Measurements from ENCODE around the gene VCP.

VCP gene

DNA sequence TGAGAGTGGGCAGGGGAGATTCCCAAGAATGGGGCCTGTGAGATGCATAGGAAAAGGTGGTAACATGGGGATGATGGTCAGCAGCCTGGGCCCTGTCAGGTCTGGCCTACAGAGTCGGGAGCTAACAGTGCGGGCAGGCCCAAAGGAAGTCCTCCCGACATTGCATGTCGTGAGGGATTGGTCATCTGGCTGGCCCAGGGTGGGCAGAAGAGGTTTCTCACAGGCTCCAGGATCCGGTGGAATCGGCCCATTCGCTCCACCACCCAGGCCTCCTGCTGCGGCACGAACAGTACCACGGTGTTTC lies 30.0 kb upstream of the VCP start:
- no peak for DNase-seq (ENCODE audit: insufficient read length)
- TF ChIP-seq POLR2A (IDR thresholded peaks at IDR 0.05; ENCODE audit: low read depth, low read length): no peak
- FAIRE-seq: no peak

DNA sequence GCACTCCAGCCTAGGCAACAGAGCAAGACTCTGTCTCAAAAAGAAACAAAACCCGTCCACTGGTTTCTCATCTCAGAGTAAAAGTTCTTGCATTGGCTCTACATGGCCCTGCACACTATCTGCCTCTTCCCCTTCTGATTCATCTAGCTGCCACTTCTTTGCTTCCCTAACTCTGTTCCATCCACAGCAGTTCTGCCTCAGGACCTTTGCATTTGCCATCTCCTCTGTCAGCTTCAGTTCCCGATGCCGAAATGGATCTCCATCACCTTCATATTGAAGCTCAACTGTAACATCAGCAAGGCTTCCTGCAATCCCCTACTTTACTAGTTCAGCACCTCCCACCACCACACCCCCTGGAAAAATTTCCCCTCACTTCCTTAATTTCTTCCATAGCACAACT lies 25.1 kb upstream of the VCP start:
- FAIRE-seq: no peak
- DNase-seq (ENCODE audit: insufficient read length): no peak
- TF ChIP-seq POLR2A (IDR thresholded peaks at IDR 0.05; ENCODE audit: low read depth, low read length): no peak
- TF ChIP-seq POLR2AphosphoS5 (IDR thresholded peaks at IDR 0.05; ENCODE audit: low read depth, low read length): no peak
- TF ChIP-seq TAF1 (IDR thresholded peaks at IDR 0.05; ENCODE audit: borderline replicate concordance, low read depth, low read length): no peak

GRCh38 chr9:35096035-35096849 lies 23.8 kb upstream of the VCP start, which contains the start of gene PIGO:
Gene PIGO, minus strand, starts transcription at chr9:35096591. Its CDS starts 1,026 bp downstream, at chr9:35095565.
- DNase-seq (ENCODE audit: insufficient read length) (peak; percentile 89), FAIRE-seq (peak; percentile 97)
- peak; percentile 94 for TF ChIP-seq POLR2AphosphoS5 (IDR thresholded peaks at IDR 0.05; ENCODE audit: low read depth, low read length)
- TF ChIP-seq TAF1 (IDR thresholded peaks at IDR 0.05; ENCODE audit: borderline replicate concordance, low read depth, low read length): no peak
- TF ChIP-seq POLR2A (IDR thresholded peaks at IDR 0.05; ENCODE audit: low read depth, low read length): peak; percentile 91

DNA sequence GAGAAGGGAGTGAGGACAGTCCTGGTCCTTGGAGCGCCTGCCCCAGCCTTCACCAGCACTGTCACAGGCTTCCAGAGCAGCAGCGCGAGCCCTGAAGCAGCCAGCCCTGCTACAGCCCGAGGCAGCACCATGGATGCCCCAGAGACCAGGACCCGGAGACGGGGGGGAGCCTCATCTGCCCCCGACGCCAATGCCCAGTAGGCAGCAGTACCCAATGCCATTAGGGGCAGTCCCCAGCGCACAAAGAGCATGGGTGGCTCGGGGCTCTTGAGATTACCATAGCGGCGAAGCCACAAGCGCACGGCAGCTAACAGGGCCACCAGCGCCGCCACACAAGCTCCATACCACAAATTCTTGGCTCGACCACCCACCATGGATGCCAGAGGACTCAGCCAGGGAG lies 19.1 kb upstream of the VCP start:
- no peak for TF ChIP-seq TAF1 (IDR thresholded peaks at IDR 0.05; ENCODE audit: borderline replicate concordance, low read depth, low read length)
- TF ChIP-seq POLR2AphosphoS5 (IDR thresholded peaks at IDR 0.05; ENCODE audit: low read depth, low read length): no peak
- TF ChIP-seq POLR2A (IDR thresholded peaks at IDR 0.05; ENCODE audit: low read depth, low read length): no peak
- DNase-seq (ENCODE audit: insufficient read length): no peak
- no peak for FAIRE-seq

- FAIRE-seq: no peak
Measured at GRCh38 chr9:35089434-35089833, 17.0 kb upstream of the VCP start.

GRCh38 chr9:35085078-35085477 lies 12.7 kb upstream of the VCP start:
- DNase-seq (ENCODE audit: insufficient read length): no peak
- TF ChIP-seq TAF1 (IDR thresholded peaks at IDR 0.05; ENCODE audit: borderline replicate concordance, low read depth, low read length) (no peak), POLR2A (IDR thresholded peaks at IDR 0.05; ENCODE audit: low read depth, low read length) (no peak), POLR2AphosphoS5 (IDR thresholded peaks at IDR 0.05; ENCODE audit: low read depth, low read length) (no peak)
- no peak for FAIRE-seq

More at GRCh38 chr9:35089434-35089833, 17.0 kb upstream of the VCP start:
- no peak for TF ChIP-seq POLR2AphosphoS5 (IDR thresholded peaks at IDR 0.05; ENCODE audit: low read depth, low read length)
- TF ChIP-seq TAF1 (IDR thresholded peaks at IDR 0.05; ENCODE audit: borderline replicate concordance, low read depth, low read length): no peak
- TF ChIP-seq POLR2A (IDR thresholded peaks at IDR 0.05; ENCODE audit: low read depth, low read length): no peak
- DNase-seq (ENCODE audit: insufficient read length): no peak

- TF ChIP-seq TAF1 (IDR thresholded peaks at IDR 0.05; ENCODE audit: borderline replicate concordance, low read depth, low read length) (peak; percentile 45; the same call in 1 of the 2 replicates), POLR2AphosphoS5 (IDR thresholded peaks at IDR 0.05; ENCODE audit: low read depth, low read length) (peak; percentile 81; the same call in 1 of the 2 replicates), POLR2A (IDR thresholded peaks at IDR 0.05; ENCODE audit: low read depth, low read length) (peak; percentile 78)
- peak; percentile 94 for DNase-seq (ENCODE audit: insufficient read length)
- peak; percentile 99 for FAIRE-seq
Measured at GRCh38 chr9:35079426-35080341, 7.3 kb upstream of the VCP start, which contains the start of gene FANCG. Gene FANCG, minus strand, starts transcription at chr9:35079942. Its CDS starts 418 bp downstream, at chr9:35079524.

- FAIRE-seq (peak; percentile 42), DNase-seq (ENCODE audit: insufficient read length) (no peak)
- TF ChIP-seq TAF1 (IDR thresholded peaks at IDR 0.05; ENCODE audit: borderline replicate concordance, low read depth, low read length): no peak
- no peak for TF ChIP-seq POLR2A (IDR thresholded peaks at IDR 0.05; ENCODE audit: low read depth, low read length)
- no peak for TF ChIP-seq POLR2AphosphoS5 (IDR thresholded peaks at IDR 0.05; ENCODE audit: low read depth, low read length)
Measured at GRCh38 chr9:35079041-35079425, 6.6 kb upstream of the VCP start.

GRCh38 chr9:35078066-35078465 lies 5.6 kb upstream of the VCP start:
- TF ChIP-seq TAF1 (IDR thresholded peaks at IDR 0.05; ENCODE audit: borderline replicate concordance, low read depth, low read length) (no peak), POLR2A (IDR thresholded peaks at IDR 0.05; ENCODE audit: low read depth, low read length) (no peak), POLR2AphosphoS5 (IDR thresholded peaks at IDR 0.05; ENCODE audit: low read depth, low read length) (no peak)
- DNase-seq (ENCODE audit: insufficient read length): no peak
- FAIRE-seq: no peak

DNA sequence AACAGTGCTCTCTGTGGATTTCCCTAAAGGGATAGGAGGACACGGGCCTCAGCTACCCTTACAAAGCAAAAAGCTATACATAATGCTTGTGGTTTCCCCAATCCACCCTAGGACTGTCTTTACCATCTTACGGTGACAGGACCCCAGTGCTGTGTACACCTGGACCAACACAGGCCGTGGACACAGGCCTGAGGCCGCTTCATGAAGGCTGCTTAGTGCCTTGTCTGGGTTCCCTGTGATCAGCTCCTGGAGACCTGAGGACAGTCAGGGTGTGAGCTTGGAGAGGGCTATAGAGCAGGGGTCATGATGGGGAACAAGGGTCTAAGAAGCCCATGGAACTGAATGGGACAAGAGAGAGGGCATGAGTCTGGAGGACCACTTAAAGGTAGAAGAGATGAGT lies 4.4 kb upstream of the VCP start:
- FAIRE-seq (no peak), DNase-seq (ENCODE audit: insufficient read length) (no peak)
- no peak for TF ChIP-seq POLR2A (IDR thresholded peaks at IDR 0.05; ENCODE audit: low read depth, low read length)
- no peak for TF ChIP-seq TAF1 (IDR thresholded peaks at IDR 0.05; ENCODE audit: borderline replicate concordance, low read depth, low read length)
- TF ChIP-seq POLR2AphosphoS5 (IDR thresholded peaks at IDR 0.05; ENCODE audit: low read depth, low read length): no peak

GRCh38 chr9:35075358-35075757 lies 2.9 kb upstream of the VCP start:
- FAIRE-seq (no peak), DNase-seq (ENCODE audit: insufficient read length) (no peak)
- TF ChIP-seq POLR2AphosphoS5 (IDR thresholded peaks at IDR 0.05; ENCODE audit: low read depth, low read length): no peak
- TF ChIP-seq POLR2A (IDR thresholded peaks at IDR 0.05; ENCODE audit: low read depth, low read length): no peak
- no peak for TF ChIP-seq TAF1 (IDR thresholded peaks at IDR 0.05; ENCODE audit: borderline replicate concordance, low read depth, low read length)
